SIG-M5 treated with dmso at 0.1 percent for 504 hours (cell line): Measurements from ENCODE around the gene GLYATL1B.
"Not testable (repeated sequence)": the region's sequence is repeated elsewhere in the genome, so short reads cannot be mapped to it uniquely, and the experiment has no call there.

Source experiments
- DNase-seq: peaks from one replicate; lab custom pipeline; 2025; ENCODE audit not compliant: unreplicated experiment; lab: John Stamatoyannopoulos, UW

Gene GLYATL1B

DNA sequence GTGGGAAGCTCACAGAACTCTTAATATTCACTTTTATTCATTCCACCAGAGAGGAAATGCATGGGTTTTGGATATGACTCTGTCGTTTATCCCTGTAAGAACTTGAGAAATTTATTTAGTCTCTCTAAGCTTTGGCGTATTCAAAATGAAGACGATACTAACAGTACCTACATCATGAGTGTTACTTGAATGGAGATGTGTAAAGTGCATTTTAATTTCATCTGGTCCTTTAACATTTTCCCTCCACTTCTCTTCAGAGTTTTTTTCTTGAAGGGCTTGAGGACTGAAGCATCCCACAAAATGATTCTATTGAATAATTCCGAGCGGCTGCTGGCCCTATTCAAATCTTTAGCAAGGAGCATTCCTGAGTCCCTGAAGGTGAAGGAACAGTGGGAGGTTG is at the start of gene GLYATL1B:
Gene GLYATL1B, plus strand, starts transcription at position 301 of the 400 bp plus-strand sequence. Its CDS starts 0 bp downstream, at position 301.
- DNase-seq = not testable (repeated sequence)

- not testable (repeated sequence) for DNase-seq
Measured at GRCh38 chr11:59036542-59036941, 49.6 kb upstream of the GLYATL1B start.

DNA sequence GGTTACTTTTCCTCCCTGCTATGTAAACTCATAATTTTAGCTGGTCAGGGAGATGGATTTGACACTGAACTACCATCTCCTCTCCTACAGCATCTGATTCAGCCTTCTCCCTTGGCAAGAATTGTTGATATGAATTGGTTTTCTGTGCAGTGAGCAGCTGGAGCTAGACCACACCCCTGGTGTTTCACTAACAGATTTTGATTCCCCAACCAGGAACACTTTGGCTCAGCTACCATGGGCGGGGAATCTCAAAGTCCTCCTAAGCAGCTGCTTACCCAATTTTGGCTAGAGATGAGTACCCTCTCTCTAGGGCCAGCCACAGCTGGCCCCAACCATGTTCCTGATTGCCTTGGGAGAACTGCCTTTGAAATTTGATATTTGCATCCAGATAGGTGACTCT is 48.7 kb upstream of the GLYATL1B start:
- not testable (repeated sequence) for DNase-seq

- no peak for DNase-seq
Measured at GRCh38 chr11:59040607-59041006, 45.5 kb upstream of the GLYATL1B start.

- DNase-seq = not testable (repeated sequence)
Measured at GRCh38 chr11:59051383-59051782, 34.7 kb upstream of the GLYATL1B start.

DNA sequence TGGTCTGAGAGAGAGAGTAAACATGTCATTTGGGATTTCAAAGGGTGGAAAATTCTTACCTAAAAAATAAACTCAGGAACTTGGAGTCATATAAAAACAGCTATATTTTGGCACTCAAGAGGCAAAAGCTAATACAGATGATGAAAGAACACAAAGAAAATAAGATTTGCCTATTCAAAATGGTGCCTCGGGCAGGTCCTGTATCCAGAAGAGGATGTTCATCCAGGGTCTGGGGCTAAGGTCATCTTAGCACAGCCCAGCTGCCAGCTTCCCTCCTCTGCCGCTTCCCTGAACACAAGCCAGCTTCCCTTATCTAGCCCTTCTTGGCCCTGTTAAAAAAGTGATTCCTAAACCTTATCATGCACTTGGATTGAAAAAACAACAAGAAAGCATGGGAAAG is 33.8 kb upstream of the GLYATL1B start:
- not testable (repeated sequence) for DNase-seq

DNA sequence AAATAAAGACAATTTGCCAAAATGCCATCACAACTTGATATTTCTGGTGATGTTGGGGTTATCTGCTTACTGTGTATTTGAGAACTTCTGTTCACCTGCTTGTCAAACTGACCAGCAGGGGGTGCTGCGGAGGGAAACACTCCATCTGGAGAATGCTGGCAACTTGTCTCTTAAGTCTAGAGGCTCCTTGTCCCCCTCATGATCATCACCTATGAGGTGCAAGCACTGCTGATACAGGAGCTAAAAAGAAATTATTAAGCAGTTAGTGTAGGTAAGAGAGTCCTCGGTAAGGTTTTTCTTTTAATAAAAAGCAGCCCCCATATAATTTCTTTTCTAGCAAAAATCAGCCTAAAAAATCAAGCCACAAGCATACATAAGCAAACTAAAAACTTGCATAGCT is 32.7 kb upstream of the GLYATL1B start:
- peak; percentile 4 for DNase-seq

- DNase-seq = peak; percentile 62
Measured at GRCh38 chr11:59058120-59059033, 27.7 kb upstream of the GLYATL1B start.

GRCh38 chr11:59060096-59060495 is 26.0 kb upstream of the GLYATL1B start:
- DNase-seq = not testable (repeated sequence)

DNA sequence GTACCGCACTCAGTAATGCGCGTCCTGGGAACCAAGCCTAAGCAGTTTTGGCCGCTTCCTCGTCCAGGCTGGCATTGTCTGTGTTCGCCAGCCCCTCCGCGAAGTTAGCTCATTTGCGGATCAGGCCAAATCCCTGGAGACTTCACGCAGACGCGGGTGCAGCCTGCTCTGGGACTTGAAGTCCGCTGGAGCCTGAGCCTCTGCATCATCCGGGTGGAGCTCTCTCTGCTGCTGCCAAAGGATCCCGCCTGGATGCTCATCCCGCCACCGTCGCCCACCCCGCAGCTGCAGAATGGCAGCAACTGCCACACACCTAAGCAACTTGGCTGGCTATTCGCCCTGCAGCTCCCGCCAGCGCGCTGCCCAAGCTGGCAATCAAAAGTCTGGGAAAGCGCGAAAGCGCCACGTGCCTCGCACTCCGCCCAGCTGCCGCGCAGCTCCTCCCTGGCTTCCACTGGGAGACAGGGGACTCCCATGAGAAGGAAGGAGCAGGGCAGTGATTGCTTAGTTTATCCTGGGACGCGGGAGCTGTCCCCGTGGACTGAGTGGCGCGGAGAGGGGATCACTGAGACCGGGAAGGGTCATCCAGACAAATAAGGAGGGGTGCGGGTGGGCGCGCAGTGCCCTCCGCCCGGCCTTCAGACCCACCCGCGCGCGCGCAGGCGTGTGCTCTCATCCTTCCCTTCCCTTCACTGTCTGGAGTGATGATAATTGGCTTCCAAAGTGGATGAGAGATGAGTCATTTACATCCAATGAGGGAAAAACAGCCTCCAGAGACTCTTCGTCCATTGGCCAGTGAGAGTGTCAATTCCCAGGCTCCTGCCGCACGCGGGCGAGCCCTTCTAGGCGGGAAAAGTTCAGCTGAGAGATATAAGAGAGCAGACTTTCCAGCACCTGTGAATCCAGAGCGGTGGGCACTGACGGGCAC is 23.2 kb upstream of the GLYATL1B start:
- DNase-seq = no peak

DNA sequence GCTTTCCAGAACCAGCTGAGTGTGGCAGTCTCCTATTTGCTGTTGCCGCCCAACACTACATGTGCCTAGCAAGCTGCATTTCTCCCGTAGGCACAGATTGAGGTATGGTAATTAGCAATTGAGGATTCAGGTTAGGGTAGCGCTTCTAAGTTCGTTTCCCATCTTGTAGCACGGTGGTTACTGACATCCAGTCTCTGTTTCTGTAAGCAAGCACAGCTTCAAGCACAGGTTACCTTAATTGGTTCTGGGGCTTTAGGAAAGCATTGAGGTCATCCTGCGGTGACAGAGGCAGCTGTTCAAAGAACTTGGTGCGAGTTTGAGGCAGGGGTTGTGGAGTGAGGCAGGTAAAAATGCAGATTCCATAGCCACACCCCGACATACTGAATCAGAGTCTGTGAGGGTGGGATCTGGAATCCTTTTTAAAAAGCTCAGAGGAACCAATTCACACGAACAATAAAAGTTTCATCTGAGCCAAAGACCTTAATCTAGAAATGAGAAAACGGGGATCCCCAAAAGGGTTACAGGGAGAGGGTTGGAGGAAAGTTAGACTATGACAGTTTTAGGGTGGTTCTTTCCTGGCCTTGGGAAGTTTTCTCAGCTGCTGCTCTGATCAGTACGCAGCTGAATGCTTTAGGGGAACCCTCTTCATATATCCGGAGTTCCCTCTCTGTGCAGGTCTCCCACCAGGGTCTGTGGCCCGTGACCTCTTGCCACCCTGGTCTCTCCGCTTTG is 21.9 kb upstream of the GLYATL1B start:
- not testable (repeated sequence) for DNase-seq

GRCh38 chr11:59069087-59069486 is 17.0 kb upstream of the GLYATL1B start:
- DNase-seq = no peak

GRCh38 chr11:59076876-59077571 is 9.1 kb upstream of the GLYATL1B start:
- peak; percentile 14 for DNase-seq

DNA sequence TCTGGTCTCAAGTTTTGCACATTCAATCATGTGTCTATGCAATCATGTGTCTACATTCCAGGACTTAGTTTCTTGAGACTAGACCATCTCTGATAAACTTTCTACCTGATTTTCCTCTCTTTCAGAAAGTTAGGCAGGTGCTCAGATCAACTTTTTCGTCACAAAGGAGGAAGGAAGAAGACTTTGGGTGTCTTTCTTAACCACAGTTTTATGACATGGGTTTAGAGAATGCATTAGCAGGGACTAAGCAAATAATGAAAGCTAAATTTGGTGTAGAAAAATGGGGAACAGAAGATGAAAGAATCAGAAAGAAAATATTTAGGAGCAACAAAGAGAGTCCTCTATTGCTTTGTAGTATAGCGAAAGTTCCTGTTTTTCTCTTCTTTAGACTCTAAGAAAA is 7.7 kb upstream of the GLYATL1B start:
- no peak for DNase-seq

GRCh38 chr11:59079086-59079485 is 7.0 kb upstream of the GLYATL1B start:
- no peak for DNase-seq

DNA sequence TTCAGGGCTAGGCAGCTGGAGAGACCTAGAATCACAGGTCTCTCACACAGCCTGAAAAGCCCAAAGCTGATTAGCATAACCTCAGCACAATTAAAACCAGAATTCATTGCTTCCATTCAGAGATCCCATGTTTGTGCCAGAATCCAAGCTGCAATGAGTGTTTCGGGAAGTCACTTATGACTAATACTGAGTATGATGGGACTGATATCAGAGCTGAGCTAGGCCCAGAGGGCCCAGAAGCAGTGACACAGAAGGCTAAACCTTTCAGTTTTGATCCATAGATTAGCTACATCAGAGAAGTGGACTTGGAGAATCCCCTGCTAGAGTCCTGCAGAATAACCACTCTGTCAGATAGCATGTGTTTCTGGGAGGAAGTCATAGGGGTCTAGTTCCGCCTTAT is 5.7 kb upstream of the GLYATL1B start:
- DNase-seq = not testable (repeated sequence)

DNA sequence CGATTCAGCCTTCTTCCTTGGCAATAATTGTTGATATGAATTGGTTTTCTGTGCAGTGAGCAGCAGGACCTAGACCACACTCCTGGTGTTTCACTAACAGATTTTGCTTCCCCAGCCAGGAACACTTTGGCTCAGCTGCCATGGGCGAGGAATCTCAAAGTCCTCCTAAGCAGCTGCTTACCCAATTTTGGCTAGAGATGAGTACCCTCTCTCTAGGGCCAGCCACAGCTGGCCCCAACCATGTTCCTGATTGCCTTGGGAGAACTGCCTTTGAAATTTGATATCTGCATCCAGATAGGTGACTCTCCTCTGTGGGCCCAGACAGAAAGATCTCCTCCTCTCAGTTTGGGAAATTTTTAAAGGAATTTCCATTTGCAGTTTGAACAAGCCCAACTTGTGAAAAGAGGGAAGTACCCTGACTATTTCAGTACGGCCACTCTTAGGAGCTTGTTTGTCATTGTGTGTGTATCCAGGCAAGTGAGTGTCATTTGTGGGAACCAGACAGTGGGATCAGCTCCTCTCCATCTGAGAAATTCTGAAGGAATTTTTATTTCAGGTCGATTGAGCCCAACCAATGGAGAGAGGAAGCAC is 4.6 kb upstream of the GLYATL1B start:
- DNase-seq = not testable (repeated sequence)

DNA sequence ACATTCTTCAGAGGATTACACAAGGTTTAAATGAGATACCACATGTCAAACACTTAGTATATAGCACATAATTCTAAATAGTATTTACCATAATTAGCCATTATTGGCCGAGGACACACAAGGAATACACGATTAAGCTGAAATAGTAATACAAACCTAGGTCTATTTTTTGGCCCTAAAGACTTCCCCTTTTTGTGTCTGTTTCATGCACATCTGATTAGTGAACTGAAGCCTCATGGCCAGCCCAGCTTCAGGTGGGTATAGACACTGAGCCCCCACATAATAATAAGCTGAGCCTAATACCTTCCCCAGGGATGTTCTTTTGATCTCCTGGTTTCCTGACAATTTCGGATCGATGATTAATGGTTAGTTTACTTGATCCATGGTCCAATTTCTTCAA is 2.1 kb downstream of the GLYATL1B start:
- no peak for DNase-seq

GRCh38 chr11:59093576-59093975 is 7.5 kb downstream of the GLYATL1B start:
- not testable (repeated sequence) for DNase-seq

DNA sequence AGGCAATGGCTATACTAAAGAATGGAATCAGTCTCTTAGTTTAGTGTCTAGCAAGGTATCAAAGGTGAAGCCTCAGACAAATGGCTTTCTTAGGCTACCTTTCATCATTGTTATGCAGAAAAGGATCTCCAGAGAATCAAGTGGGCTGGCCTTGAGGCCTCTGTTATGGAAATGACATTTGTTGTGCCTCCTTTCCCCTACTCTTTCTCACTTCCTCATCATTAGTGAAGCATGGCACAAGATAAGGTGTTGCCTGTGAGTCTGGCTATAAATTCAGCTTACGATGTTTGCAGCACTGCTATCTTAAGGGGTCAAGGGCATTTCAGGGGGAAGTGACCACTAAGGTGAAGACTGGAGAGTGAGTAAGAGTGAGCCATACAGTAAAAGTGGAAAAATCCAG is 9.1 kb downstream of the GLYATL1B start:
- DNase-seq = not testable (repeated sequence)
